ENCODE data around the gene FOXP2. TPM values are rescaled to one million over a fixed set of nuclear protein-coding genes. Genes with fewer than 3 reads are reported as not detected.

FOXP2 gene
- total RNA-seq, 1 donor = 5.8 TPM

DNA sequence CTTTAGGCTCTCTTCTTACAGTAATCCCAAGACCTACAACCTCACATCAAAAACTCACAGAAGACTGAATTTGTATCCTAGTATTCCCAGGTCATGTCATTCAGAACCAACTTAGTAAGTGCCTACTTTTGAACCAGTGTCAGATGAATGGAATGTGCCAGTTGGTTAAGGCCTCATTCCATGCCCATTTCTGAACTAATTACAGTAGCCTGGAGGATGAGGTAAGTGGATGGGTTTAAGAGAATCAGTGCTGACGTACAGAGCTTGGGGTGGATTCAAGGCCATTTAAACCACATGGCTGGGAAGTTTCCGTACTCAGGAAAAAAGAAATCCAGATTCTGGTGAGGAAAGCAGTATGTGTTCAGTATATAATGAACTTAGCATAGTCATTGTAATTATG is 21.9 kb upstream of the FOXP2 start:
- Histone ChIP-seq H4K20me1 (ENCODE audit: insufficient read depth, low read length) (no peaks in the 10 kb centered on the region), H3K27ac (ENCODE audit: low read depth, low read length) (no peak overlapping the region), H3K4me2 (ENCODE audit: insufficient read depth, low read length) (no peak overlapping the region), H3K4me3 (ENCODE audit: insufficient read depth, low read length) (no peak overlapping the region), H3K9me3 (ENCODE audit: low read depth, low read length) (no peaks in the 10 kb centered on the region), H3K79me2 (ENCODE audit: insufficient read depth, low read length) (no peaks in the 10 kb centered on the region), H2AFZ (ENCODE audit: low read length) (no peak overlapping the region), H3K27me3 (ENCODE audit: insufficient read depth, low read length) (no peaks in the 10 kb centered on the region), H3K4me1 (ENCODE audit: insufficient read depth, low read length) (no peaks in the 10 kb centered on the region), H3K36me3 (ENCODE audit: insufficient read depth, low read length) (no peaks in the 10 kb centered on the region)
- TF ChIP-seq, protein P1, sequence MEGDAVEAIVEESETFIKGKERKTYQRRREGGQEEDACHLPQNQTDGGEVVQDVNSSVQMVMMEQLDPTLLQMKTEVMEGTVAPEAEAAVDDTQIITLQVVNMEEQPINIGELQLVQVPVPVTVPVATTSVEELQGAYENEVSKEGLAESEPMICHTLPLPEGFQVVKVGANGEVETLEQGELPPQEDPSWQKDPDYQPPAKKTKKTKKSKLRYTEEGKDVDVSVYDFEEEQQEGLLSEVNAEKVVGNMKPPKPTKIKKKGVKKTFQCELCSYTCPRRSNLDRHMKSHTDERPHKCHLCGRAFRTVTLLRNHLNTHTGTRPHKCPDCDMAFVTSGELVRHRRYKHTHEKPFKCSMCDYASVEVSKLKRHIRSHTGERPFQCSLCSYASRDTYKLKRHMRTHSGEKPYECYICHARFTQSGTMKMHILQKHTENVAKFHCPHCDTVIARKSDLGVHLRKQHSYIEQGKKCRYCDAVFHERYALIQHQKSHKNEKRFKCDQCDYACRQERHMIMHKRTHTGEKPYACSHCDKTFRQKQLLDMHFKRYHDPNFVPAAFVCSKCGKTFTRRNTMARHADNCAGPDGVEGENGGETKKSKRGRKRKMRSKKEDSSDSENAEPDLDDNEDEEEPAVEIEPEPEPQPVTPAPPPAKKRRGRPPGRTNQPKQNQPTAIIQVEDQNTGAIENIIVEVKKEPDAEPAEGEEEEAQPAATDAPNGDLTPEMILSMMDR (IDR thresholded peaks at IDR 0.05; ENCODE audit: extremely low read depth, low read depth, low read length) = no peak
- peak; percentile 11 for DNase-seq (ENCODE audit: insufficient read length, low spot score, missing footprints)

DNA sequence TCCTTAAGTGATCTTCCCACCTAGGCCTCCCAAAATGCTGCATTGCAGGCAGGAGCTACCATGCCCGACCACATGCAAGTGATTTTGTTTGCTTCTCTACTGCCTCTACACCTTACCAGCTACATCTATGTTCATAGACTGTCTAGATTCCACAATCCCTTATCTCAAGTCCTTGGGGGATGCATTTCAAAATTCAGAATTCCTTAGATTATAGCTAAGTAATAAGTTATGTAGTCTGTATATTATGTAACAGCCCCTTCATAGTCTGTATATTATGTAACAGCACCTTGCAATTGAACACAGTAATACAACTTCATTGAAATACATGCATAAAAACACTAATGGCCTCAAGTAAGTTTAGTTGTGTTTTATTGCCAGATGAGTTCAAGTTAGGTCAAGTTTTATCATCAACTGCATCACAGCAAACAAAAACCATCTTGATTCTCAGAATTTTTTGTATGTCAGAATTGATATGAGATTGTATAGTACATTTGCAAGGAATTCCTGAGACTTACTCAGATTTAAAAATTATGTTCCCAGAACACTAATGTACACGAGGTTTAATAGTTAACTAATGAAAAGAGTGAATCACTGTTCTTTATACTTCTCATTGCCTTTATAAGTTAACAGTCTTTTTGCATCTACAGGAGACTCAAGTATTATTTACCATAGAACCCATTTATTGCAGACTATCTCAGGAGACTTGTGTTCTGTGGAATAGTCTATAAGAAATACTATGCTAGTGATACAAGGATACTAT is 11.6 kb upstream of the FOXP2 start:
- no peaks in the 10 kb centered on the region for H3K27me3 ChIP-seq (ENCODE audit: insufficient read depth, low read length)
- H4K20me1 ChIP-seq (ENCODE audit: insufficient read depth, low read length) = no peaks in the 10 kb centered on the region
- H3K4me2 ChIP-seq (ENCODE audit: insufficient read depth, low read length) = no peak overlapping the region
- H3K4me1 ChIP-seq (ENCODE audit: insufficient read depth, low read length) = no peaks in the 10 kb centered on the region
- H3K9me3 ChIP-seq (ENCODE audit: low read depth, low read length) = no peaks in the 10 kb centered on the region
- no peaks in the 10 kb centered on the region for H3K79me2 ChIP-seq (ENCODE audit: insufficient read depth, low read length)
- TF ChIP-seq, protein P1 (IDR thresholded peaks at IDR 0.05; ENCODE audit: extremely low read depth, low read depth, low read length) = no peak
- no peak for DNase-seq (ENCODE audit: insufficient read length, low spot score, missing footprints)
- H3K4me3 ChIP-seq (ENCODE audit: insufficient read depth, low read length) = no peak overlapping the region
- H2AFZ ChIP-seq (ENCODE audit: low read length) = no peak overlapping the region
- no peak overlapping the region for H3K27ac ChIP-seq (ENCODE audit: low read depth, low read length)
- no peaks in the 10 kb centered on the region for H3K36me3 ChIP-seq (ENCODE audit: insufficient read depth, low read length)

DNA sequence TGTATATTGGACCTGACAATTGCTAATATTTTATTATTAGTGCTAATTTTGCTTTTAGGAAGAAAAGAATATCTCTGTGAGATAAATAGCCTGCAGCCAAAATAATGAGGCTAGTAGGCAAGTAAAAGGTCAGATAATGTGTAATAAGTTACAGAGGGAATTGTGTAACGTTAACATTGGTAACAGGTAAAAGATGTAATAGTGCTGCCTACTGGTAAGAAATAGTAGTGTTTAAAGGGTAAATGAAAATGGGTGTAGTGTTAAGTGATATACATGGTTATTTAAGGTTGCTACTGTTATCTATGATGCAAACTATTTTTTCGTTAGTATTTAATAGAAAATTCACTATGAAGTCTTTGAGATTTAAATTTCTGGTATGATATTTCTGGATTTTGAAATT is 9.2 kb upstream of the FOXP2 start:
- no peak overlapping the region for H2AFZ ChIP-seq (ENCODE audit: low read length)
- no peak for DNase-seq (ENCODE audit: insufficient read length, low spot score, missing footprints)
- H3K27ac ChIP-seq (ENCODE audit: low read depth, low read length) = no peak overlapping the region
- no peak overlapping the region for H3K4me3 ChIP-seq (ENCODE audit: insufficient read depth, low read length)
- H3K9me3 ChIP-seq (ENCODE audit: low read depth, low read length) = no peaks in the 10 kb centered on the region
- no peaks in the 10 kb centered on the region for H3K4me1 ChIP-seq (ENCODE audit: insufficient read depth, low read length)
- no peaks in the 10 kb centered on the region for H3K79me2 ChIP-seq (ENCODE audit: insufficient read depth, low read length)
- no peak overlapping the region for H3K4me2 ChIP-seq (ENCODE audit: insufficient read depth, low read length)
- no peaks in the 10 kb centered on the region for H4K20me1 ChIP-seq (ENCODE audit: insufficient read depth, low read length)
- TF ChIP-seq, protein P1 (IDR thresholded peaks at IDR 0.05; ENCODE audit: extremely low read depth, low read depth, low read length) = peak; percentile 34
- no peaks in the 10 kb centered on the region for H3K27me3 ChIP-seq (ENCODE audit: insufficient read depth, low read length)
- no peaks in the 10 kb centered on the region for H3K36me3 ChIP-seq (ENCODE audit: insufficient read depth, low read length)

DNA sequence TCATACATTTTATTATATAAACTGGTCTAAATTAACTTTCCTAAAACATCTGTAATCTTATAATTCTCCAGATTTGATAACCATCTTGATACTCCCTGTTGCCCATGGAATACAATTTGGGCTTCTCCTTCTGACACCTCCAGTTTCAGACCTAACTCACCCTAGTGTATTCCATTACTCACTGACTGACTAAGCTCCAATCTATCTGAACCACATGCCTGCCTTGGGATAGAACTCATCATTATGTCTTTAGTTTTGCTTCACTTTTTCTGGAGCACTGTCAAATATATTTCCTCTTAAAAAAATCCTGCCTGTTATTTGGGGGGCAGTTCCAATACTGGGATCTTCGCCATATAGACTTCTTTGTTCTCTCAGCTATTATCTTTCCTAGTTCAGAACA is 4.9 kb upstream of the FOXP2 start:
- peak; percentile 4 for DNase-seq (ENCODE audit: insufficient read length, low spot score, missing footprints)
- no peak overlapping the region for H3K27ac ChIP-seq (ENCODE audit: low read depth, low read length)
- H3K27me3 ChIP-seq (ENCODE audit: insufficient read depth, low read length) = no peaks in the 10 kb centered on the region
- no peaks in the 10 kb centered on the region for H3K79me2 ChIP-seq (ENCODE audit: insufficient read depth, low read length)
- H2AFZ ChIP-seq (ENCODE audit: low read length) = no peak overlapping the region
- H4K20me1 ChIP-seq (ENCODE audit: insufficient read depth, low read length) = no peaks in the 10 kb centered on the region
- H3K36me3 ChIP-seq (ENCODE audit: insufficient read depth, low read length) = no peaks in the 10 kb centered on the region
- H3K9me3 ChIP-seq (ENCODE audit: low read depth, low read length) = no peaks in the 10 kb centered on the region
- no peaks in the 10 kb centered on the region for H3K4me1 ChIP-seq (ENCODE audit: insufficient read depth, low read length)
- H3K4me3 ChIP-seq (ENCODE audit: insufficient read depth, low read length) = no peak overlapping the region
- H3K4me2 ChIP-seq (ENCODE audit: insufficient read depth, low read length) = no peak overlapping the region
- TF ChIP-seq, protein P1 (IDR thresholded peaks at IDR 0.05; ENCODE audit: extremely low read depth, low read depth, low read length) = no peak
